HG02840 (cell line): ENCODE measurements around the gene PTPRN2.
"Not testable (repeated sequence)": the region's sequence is repeated elsewhere in the genome, so short reads cannot be mapped to it uniquely, and the experiment has no call there.

Experiments used
- ATAC-seq: cut with Tn5 transposase; IDR thresholded peaks from one replicate; pipeline ENCODE4 v1.9.1; 2021; ENCODE audit warnings: mild to moderate bottlenecking, moderate library complexity, moderate number of reproducible peaks; ENCODE audit not compliant: unreplicated experiment, low FRiP score

The PTPRN2 gene

DNA sequence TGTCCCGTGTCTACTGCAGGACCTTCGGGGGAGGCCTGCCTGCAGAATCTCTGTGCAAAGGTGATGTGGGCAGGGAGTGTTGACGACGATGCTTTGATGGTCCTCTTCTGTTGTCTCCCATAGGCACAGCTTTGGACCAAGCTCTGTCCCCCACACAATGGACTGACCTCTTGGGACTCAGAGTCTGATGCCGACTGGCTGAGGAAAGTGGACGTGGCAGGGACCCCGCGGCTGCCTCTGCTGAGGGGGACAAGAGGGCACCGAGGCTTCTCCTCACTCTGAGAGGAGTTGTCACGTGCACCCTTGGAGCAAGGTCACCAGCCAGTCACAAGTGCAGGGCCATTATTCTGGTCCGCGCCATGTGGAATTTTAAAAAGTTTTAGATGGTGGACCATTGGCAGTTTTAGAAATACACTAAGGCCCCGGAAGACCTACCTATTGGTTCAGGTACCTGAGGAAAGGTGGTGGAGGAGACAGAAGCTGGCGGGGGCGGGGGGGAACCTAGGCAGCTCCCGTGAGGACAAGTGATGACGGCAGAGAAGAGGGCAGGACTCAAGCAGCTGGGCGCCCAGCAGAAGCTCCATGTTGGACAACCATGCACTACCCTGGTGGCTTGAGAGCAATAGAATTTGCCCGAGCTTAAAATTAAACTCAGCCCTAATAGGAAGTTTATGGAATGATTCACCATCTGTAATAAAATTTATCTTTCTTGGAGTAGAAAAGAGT is 331.4 kb downstream of the PTPRN2 start:
- no peak for ATAC-seq

DNA sequence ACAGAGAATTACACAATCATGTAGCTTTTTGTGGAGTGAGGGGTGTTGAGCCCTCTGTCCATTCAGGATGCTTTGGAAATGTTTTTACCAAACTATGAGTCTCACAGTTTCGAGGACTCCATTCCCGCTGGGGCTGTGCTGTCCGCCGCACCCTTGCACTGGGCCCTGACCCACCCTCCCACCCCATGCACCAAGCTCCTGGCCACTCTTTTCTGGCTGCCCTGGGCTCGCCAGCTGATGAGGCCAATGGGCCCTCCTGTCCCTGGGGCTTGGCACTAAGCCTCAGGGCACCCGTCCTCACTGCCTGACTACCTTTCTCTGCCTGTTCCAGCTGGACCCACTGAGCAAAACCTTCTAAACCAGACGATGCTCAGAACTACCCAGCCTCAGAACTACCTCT is 332.1 kb downstream of the PTPRN2 start:
- no peak for ATAC-seq

DNA sequence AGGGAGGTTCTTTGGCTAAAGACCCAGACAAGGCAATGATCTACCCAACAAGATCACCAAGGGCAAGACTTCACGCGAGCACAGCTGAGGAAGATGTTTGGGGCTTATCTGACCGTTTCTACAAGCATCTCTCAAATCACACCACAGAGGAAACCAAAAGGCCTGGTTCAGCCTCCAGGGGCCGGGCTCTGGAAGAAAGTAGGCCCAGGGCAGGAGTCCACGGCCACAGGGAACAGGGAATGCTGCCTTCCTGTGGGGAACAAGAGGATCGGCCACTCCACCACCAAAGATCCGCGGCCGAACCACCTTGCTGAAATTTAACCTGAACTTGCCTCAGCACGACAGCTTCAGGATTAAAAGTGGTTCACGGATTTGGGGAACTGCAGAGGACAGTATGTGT is 332.5 kb downstream of the PTPRN2 start:
- ATAC-seq: no peak

DNA sequence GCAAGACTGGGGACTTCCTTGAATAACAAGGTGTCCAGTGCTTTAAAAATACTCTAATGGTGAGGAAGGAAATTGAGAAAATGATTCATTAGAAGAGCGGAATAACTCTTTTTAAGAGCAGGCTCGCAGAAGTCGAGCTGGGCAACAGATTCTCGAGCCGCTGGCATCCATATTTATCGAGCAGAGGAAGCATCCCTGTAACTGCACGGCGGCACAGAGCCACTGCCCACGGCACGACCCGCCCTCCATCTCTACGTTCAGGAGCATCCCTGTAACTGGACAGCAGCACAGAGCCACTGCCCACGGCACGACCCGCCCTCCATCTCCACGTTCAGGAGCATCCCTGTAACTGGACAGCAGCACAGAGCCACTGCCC is 334.0 kb downstream of the PTPRN2 start:
- ATAC-seq: not testable (repeated sequence)

DNA sequence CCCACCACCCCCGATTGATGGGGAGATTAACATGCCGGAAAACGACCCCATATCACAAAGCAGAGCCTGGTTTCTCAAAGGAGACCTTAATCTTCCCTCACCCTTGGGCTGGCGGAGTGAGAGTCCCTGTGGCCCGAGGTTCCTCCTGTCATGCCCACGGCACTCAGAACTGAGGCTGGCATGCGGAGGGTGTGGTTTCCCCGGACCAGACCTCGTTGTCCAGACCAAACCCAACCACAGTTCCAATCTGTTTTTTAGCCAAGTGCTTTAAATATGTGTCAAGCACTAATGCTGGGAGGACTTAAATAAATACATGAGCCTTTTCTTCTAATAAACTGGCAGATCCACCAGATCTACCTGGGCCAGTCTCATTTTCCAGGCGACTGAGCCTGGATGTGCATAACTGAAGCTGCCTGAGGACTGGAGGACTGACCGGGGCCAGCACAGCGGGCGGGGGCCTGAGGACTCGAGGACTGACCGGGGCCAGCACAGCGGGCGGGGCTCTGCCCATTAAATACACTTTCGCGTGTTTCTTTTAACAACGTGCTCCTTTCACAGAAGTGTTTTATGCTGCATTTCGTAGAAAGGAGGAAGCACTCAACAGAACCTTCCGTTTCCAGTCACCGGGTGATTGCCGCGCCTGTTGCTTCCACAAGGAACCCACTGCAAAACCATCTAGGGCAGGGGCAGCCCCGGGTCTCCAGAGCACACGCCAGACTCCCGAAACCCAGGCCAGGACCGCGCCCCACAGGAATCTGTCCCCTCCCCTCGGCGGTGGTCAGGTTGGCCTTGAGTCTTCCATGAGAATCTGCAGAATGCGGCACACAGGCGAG is 334.6 kb downstream of the PTPRN2 start:
- no peak for ATAC-seq

DNA sequence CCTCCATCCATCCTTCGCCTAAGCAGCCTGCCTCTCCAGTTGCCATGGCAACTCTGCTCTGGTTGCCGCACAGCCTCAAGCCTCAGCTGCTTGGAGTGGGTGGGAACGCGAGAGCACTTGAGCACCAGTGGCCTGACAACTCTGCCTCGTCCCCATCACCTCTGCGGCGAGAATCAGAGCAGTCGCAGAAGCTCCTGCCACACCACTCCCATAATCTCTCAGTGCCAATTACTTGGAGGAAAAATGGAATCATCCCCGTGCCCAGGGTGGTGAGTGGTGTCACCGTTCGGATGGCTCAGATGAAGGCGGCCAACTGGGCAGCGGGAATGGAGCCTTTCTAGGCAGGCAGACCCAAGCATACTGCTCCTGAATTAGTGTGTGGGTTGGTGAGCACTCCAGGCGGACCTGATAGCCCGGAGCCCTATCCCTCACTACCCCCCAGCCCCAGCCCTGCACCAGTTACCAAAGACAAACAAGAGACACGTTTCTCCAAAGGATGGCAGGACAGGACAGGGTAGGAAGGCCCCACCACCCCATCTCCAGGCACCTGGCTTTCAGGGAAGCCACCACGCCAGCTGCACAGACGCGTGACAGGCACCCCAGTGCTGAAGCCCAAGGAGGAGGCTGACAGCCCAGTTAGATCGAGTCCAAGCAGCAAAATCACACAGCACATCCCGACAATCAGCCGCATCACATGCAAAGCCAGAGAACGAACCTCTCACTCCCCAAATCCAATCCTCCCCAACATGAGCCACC is 335.4 kb downstream of the PTPRN2 start:
- ATAC-seq: no peak

DNA sequence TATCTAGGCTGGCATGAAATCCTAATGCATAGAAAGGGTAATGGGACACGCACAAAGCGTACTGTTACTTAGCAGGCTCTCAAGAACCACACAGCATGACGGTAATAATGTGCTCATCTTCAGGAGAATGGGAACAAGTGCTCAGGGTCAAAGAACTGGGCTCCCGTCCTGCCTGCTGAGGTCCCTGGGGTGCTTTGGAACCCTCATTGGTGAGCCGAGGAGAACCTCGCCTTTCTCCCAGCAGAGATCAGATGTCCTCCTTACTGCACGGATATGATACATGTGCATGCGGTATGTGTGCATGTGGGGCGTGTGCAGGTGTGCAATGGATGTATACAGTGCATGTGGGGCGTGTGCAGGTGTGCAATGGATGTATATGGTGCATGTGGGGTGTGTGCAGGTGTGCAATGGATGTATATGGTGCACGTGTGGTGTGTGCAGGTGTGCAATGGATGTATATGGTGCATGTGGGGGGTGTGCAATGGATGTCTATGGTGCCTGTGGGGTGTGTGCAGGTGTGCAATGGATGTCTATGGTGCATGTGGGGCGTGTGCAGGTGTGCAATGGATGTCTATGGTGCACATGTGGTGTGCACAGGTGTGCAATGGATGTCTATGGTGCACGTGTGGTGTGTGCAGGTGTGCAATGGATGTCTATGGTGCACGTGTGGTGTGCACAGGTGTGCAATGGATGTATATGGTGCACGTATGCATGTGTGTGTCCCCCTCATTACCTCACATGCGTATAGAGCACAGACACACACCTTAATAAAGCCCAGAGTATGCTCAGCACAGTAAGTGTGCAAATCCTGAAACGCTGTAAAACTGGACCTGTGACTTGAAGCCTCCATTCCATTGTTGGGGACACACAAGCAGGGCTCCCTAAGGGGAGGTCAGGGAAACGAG is 336.3 kb downstream of the PTPRN2 start:
- ATAC-seq: no peak

DNA sequence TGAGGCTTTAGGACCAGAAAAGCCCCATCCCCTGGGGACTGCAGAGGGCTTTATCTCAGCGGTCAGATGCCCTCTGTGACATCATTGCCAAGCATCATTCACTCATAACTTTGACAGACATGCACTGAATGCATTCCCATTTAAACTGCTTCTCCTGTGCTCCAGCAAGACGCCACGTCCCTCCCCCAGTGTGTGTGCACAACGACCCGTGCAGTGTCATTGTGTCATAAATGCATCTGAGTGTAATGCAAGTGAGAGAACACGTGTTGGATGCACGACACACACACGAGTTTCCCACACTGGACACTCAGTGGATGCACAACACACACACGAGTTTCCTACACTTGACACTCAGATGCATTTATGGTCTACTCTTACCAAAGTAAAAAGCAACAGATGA is 337.9 kb downstream of the PTPRN2 start:
- no peak for ATAC-seq

DNA sequence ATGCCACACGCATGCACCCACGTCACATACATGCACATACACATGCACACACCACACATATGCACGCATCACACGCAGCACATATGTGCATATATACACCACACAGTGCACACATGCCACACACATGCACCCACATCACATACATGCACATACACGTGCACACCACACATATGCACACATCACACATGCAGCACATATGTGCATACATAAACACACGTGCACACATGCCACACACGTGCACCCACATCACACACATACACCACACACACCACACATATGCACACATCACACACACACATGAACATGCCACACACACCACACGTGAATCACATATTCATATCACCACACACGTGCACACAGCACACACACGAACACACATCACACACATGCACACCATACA is 338.8 kb downstream of the PTPRN2 start:
- no peak for ATAC-seq

DNA sequence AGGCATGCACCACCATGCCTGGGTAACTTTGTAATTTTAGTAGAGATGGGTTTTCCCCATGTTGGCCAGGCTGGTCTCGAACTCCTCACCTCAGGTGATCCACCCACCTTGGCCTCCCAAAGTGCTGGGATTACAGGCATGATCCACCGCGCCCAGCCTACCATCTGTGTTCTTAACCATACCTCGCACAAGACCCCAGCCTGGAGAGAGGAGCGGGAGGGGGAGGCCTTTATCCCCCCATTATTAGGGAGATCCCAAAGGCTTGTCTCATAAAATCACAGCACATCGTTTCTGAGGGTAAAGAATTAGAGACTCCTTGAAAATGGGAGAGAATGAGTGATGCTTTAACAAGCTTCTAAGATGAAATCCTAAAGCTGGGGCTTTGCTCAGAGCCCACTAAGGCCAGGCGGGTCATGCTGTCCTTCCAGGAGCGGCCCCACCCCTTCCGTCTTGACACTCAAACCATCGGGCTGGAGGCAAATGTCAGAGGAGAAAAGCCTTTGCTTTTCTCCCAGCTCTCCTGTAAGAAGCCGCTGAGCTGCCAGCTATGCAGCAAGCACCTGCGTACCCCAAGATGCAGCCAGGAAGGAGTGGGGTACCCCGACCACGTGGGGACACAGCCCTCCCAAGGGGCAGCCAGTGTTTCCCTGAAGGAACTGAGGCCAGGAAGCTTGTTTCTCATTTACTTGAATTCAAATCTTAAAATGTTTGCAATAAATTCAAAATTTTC is 339.7 kb downstream of the PTPRN2 start:
- no peak for ATAC-seq

DNA sequence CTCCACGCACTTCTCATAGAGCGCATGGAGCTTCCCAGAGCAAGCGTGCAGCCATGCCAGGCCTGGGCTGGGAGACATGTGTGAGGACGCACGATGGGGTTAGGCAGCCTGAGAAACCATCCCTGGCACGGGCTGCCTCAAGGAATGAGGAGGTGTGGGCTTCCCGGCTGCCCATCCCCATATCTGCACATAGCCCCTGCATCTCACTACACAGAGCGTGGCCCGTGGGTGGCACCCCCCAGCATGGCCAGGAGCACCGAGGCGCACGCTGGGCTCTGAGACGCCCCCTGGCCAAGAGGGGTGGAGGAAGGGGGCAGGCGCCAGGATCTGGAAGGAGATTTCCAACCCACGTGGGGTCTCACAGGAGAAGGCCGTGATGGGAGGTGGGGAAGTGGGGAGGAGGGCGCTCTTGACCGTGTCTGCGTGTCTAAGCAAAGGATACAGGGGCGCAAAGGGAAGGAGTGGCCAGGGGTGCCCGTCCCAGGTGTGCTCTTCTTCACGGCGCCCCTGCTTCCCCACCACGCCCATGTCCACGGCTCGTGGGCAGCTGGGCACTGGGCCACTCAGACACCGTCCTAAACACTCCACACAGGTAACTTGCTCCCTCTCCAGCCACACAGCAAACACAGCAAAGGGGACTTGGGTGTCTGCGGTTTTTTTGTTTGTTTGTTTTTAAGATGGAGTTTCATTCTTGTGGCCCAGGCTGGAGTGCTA is 340.5 kb downstream of the PTPRN2 start:
- no peak for ATAC-seq

DNA sequence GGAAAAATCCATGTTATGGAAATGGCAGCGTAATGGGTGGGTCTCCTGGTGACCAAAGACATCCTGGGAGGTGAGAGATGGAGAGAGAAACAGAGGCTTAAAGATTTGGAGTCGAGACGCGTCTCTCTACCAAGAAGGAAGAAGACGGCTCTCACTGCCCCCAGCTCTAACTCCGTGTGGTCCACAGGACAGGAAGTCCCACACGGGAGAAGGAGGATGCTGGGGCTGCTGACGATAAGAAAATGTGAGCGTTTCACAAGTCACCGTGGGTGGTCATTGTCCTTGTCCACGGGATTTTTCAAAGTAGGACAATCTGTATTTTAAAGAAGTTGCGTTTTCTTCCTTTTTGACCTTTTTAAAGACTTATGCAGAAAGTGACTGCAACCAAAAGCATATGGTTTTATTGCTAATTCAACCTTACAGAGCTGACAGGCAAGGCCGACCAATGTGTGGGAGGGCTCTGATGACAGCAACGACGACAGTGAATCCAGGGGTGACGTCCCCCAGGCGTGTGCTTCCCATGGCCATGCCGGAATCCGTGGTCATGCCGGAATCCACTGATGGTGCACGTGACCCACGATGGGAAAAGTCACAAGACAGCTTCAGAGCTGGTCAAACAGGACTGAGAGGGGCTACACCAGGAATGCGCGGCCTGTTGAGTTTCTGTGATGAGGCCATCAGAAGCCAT is 341.2 kb downstream of the PTPRN2 start:
- ATAC-seq: no peak

DNA sequence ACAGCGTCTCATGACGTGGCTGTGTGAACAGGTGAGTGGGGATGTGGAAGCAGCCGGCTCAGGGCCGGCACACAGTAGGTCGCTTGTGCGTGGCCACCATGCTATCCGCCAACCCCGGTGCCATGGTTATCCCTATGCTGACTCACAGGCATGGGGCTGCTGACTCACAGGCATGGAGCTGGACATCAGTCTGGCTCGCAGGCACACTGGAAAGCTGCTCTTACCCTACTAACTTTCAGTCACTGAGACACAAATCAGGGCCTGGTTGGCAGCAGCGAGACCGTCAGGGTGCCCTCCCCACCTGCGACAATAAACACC is 341.9 kb downstream of the PTPRN2 start:
- no peak for ATAC-seq

DNA sequence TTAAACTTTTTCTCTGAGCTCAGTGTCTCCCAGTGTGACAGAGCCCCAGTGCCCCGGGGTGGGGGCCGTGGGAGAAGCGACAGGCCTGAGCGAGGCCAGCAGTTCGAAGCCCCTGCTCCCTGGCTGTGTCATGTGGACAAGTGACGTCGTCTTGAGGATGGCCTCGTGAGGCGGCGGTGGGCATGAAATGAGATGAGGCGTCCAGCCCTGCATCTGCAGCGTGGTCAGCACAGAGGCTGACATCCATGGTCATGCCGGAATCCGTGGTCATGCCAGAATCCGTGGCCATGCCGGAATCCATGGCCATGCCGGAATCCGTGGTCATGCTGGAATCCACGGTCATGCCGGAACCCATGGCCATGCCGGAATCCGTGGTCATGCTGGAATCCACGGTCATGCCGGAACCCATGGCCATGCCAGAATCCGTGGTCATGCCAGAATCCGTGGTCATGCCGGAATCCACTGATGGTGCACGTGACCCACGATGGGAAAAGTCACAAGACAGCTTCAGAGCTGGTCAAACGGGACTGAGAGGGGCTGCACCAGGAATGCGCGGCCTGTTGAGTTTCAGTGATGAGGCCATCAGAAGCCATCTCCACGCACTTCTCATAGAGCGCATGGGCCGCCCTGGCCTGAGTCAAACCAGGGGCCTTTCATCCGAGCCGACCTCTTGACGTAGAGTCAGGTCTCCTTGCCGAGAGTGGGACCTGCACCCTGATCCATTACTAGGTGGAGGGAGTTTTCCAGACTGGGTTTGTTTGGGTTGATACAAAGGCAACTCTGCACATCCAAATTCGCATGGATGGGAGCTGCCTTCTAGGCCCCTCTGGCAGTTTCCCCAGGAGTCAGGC is 342.5 kb downstream of the PTPRN2 start:
- ATAC-seq: no peak

DNA sequence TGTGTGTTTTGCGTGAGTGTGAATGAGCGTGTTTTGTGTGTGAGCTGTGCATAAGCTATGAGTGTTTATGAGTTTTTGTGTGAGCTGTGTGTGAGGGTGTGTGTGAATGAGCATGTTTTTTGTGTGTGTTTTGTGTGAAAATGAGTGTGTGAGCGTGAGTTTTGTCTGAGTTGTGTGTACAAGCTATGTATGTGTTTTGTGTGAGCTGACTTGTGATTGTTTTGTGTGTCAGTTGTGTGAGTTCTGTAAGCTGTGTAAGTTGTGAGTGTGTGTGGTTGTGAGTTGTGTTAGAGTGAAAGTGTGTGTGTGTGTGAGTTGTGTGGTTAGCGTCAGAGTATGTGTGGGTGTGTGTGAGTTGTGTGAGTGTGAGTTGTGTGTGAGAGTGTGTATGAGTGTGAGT is 343.2 kb downstream of the PTPRN2 start:
- ATAC-seq: no peak

DNA sequence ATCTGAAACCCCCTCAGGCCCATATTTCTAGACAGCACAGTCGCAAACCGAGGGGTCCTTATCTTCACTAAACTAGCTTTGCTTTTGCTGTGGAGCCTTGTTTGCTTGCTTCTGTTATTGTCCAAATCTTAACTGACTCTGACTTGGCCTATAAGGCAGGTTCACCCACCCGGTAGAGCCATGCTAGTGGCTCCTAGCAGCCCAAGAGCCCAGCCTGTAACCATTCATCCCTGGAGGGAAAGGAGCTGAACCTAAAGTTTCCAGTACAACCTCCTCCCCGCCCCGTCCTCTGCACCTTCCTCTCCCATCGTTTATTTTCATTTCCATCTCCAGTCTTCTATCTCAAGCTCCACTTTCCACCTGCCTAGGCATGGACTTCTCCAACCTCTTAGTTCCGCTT is 345.7 kb downstream of the PTPRN2 start:
- ATAC-seq: no peak

DNA sequence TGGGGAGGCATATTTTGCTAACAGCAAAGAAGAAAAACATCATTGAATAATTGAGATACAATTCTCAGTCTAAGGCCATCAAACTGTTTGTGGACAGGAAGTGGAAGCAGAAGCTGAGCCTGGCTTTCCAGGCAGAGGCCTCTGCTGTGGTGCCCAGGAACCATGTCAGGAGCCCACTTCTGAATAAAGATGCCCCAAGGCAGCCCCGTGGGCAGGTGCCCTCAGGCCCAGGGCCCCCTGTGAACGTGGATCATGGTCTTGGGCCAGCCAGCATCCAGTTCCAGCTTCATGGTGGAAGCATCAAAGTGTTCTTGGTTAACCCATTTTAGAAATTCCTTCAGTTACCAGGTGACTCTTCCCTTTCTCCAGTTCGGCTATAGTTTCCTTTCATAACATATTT is 346.8 kb downstream of the PTPRN2 start:
- ATAC-seq: no peak
